HG03103 (cell line): Measurements from ENCODE around the gene GNA14.
"Not testable (repeated sequence)": the region's sequence is repeated elsewhere in the genome, so short reads cannot be mapped to it uniquely, and the experiment has no call there.

Experiments used
- ATAC-seq: cut with Tn5 transposase; IDR thresholded peaks from one replicate; pipeline ENCODE4 v1.9.1; 2021; ENCODE audit warnings: low read depth; ENCODE audit not compliant: unreplicated experiment

GNA14 gene

GRCh38 chr9:77422969-77423368 lies 225.2 kb downstream of the GNA14 start:
- ATAC-seq = no peak

GRCh38 chr9:77421506-77422265 lies 226.4 kb downstream of the GNA14 start:
- no peak for ATAC-seq

GRCh38 chr9:77420641-77421040 lies 227.5 kb downstream of the GNA14 start:
- no peak for ATAC-seq

- no peak for ATAC-seq
Observed at GRCh38 chr9:77418226-77418625, 229.9 kb downstream of the GNA14 start.

GRCh38 chr9:77417566-77417965 lies 230.6 kb downstream of the GNA14 start:
- ATAC-seq = no peak

GRCh38 chr9:77408521-77408920 lies 239.6 kb downstream of the GNA14 start:
- ATAC-seq = not testable (repeated sequence)

GRCh38 chr9:77403239-77403638 lies 244.9 kb downstream of the GNA14 start:
- ATAC-seq = no peak

GRCh38 chr9:77402286-77402685 lies 245.8 kb downstream of the GNA14 start:
- ATAC-seq = no peak

- no peak for ATAC-seq
Observed at GRCh38 chr9:77399964-77400363, 248.2 kb downstream of the GNA14 start.

GRCh38 chr9:77398581-77398980 lies 249.5 kb downstream of the GNA14 start:
- not testable (repeated sequence) for ATAC-seq

- ATAC-seq = no peak
Observed at GRCh38 chr9:77392328-77392727, 255.8 kb downstream of the GNA14 start.

- no peak for ATAC-seq
Observed at GRCh38 chr9:77391834-77392233, 256.3 kb downstream of the GNA14 start.

- no peak for ATAC-seq
Observed at GRCh38 chr9:77386187-77386586, 261.9 kb downstream of the GNA14 start.

GRCh38 chr9:77384406-77384805 lies 263.7 kb downstream of the GNA14 start:
- no peak for ATAC-seq

GRCh38 chr9:77375956-77376532 lies 272.1 kb downstream of the GNA14 start:
- no peak for ATAC-seq

GRCh38 chr9:77374266-77374665 lies 273.9 kb downstream of the GNA14 start:
- no peak for ATAC-seq
